ENCODE measurements around the gene MAP3K14.

The MAP3K14 gene

GRCh38 chr17:45298546-45299285 lies 18.1 kb downstream of the MAP3K14 start:
- DNase-seq: no peak

DNA sequence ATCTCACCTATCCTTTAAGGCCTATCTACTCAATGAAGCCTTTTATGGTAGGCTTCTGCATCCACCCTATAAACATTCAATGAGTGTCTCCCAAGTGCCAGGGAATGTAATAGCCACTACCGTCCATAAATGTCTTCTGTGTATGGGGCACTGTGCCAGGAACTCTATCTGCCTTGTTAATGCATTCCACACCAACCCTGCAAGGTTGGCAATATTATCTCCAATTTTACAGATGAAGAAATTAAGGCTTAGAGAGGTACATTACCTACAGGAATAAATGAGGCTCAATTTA lies 20.0 kb downstream of the MAP3K14 start:
- no peak for DNase-seq

DNA sequence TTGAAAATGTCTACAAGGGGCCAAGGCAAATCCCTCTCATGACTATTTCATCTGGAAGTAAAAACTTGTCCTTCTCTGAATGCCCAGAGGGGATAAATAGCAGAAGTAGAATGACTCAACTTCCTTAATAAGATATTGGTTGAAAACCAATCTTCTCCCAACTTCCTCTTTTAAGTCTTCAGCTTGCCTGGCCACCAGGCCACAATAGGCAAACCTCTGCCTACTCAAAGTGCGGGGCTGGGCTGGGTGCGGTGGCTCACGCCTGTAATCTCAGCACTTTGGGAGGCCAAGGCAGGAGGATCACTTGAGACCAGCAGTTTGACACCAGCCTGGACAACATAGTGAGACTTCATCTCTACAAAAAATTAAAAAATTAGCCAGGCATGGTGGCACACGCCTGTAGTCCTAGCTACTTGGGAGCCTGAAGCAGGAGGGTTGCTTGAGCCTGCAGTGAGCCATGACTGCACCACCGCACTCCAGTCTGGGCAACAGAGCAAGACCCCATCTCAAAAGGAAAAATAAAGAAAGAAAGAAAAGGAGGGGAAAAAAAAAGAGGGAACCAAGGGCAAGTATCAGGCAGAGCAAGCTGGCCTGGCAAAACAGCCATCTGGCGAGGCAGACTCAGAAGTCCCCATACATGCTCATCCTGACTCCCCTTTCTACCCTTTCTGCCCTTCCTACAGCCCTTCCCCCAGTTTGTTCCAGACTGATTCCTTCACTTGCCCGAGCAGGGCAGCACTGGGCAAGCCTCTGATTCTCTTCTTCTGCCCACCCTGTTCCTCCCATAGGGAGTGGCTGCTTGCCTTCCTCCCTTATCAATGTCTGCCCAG lies 20.6 kb downstream of the MAP3K14 start:
- DNase-seq: no peak

DNA sequence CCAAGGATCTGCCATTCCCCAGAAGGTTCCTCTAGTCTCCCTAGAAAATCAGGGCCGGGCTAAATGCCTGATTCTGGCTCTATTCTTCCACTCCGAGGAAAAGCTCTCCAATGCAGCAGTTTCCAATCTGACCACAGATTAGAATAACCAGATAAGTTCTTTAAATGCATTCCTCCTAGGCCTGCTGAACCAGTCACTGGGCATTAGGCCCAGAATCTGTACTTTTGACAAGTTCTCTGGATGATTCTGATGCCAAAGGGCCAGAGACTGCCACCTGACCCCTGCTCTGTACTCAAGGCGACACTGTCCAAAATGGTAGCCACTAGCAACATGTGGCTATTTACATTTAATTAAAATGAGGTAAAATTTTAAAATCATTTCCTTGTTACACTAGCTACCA lies 22.3 kb downstream of the MAP3K14 start:
- DNase-seq: no peak

DNA sequence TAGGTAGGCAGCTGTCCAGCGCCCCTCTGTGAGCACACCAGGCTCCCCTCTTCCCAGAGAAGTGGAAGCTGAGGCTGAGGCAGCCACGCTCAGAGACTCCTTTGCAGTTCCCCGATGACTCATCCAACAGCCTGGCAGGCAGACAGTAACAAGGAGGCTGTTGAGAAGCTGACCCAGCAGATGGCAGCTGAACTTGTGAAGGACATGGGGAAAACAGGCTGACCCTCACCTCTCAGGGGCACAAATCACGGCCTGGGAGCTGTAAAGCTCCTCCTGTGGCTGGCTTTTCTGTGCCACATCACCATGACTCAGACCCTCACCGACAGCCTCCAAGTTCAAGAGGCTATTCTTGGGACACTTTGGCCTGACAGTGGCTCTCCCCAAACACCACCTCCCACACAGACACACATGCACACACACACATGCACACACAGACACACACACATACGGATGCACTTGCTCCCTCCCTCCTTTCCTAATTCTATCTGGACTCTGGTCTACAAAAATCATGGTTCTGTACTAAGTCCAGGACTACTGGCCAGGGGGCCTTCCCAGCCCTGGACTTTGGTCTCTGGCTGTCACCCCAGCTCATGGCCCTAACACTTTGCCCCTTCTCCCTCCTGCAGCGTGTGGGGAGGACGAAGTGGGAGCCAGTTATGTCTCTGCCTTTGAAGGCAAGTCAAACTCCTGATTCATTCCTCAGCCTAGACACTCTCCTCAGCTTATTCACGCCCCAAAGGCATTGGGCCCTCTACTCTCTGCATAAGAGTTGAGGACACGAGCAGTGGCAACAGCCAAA lies 23.2 kb downstream of the MAP3K14 start:
- no peak for DNase-seq

DNA sequence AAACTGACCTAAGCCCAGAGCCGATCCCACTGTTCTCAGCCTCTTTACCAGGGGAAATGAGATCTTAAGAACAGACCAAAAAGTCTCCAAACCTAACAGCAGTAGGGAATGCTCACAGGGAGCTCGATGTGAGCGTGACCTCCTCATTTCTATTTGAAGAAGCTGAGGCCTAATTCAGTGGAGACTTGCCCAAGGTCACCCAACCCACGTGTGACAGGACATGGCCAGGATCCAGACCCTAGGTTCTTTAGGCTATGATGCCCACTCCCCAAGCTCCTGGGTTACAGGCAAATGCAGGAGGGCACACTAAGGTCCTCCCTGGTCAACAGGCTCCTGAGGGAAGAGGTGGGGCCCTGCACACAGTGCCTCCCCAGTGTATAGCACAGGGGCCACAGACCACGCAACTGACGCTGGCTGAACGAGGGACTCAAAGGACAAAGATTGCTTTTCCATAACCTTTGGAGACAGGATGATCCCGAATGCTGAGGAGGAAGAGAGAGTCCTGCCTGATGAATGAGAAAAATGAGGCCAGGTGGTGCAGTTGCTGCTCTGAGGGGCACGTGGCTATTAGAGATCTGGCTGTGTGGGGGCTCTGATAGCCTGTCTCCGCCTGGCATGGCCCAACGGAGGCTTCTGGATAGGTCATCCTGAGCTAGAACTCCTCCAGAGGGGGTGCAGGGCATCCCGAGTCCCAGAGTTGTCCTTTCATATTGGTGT lies 24.0 kb downstream of the MAP3K14 start:
- no peak for DNase-seq

DNA sequence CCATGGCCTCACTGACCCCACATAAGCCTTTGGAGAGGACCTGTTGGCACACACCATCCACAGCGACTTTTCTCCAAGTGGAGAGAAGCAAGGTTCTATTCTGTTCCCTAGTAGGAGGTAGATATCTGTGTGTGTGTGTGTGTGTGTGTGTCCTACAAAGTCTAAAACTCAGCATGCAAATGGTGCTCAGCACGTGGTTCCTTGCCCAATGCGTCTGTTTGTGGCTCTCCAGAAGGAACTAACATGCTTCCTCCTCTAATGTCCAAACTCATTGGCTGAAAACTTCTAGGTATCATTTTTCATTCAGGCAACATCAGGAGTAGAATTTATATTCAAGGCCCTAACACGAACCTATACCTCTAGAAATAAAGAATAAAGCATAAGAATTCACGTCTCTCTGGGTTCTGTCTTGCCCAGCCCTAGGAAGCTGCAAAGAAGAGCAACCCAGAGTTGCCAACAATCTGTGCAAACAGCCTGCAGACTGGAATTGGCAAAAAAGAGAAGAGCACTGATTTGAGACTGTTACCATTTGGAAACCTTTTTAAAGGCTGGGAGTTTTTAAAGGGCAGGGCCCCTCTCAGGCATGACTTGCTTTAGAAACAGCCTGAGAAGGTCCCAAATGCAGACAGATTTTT lies 25.5 kb downstream of the MAP3K14 start:
- no peak for DNase-seq

DNA sequence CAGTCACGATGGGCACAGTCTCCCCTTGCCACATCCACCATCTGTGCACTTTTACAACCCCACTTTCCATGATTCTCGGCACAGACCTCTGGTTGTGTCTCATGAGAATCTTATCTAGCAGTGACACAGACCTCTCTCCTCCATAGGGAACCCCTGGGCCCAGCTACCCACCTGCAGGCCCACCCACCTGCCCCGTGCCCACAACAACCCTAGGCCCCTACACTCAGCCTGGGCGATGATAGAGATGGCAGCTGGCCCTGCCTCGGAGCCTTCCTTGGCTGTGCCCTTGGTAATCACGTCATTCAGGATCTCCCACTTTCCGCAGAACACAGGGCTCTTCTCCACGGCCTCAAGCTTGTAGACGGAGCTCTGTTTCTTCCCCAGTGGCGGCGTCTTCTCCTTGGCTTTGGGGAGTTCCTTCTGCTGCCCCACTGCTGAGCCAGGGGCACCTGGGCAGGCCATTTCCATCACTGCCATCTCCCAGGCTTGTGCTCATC lies 26.5 kb downstream of the MAP3K14 start:
- no peak for DNase-seq

DNA sequence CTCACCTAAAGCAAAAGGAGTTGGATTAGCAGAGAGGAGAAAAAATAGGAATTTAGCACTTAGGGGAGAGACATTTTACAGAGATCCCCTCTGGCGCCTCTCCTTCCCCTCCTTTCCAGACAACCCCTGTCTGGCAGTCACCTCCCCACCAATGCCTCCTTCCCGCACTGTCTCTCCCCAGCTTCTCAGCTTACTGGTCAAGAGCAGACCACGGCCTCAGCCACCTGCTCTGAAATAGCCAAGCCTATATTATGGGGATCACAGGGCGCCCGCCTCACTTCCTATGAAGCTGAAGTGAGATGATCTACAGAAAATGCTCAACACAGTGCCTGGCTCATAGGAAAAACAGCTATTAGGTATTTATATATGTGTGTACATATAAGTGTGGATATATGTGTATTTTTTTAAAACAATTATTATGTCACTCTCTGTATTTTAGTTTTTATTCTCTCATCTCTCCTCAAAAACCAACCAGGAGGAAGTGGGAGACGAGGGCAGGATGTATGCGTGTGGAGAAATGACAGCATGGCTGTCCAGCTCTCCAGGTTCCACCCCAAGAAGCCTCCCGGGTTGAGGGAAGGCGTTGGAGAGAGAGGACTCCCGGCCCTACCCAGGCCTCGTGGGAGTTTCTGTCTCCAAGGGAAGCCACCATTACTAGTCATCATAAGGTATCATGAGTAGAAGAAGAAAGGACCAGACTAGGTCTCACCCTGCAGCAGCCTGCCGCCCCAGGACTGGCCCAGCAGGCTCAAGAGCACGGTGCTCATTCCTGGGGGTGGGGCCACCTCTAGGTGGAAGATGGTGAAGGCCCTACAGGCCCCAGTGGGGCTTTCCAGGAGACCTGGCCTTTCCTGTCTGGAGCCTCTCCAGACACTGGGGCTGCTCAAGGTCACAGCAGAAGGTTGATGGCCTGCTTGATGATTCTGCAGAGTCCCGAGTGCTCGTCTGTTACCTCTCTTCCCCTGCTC lies 27.2 kb downstream of the MAP3K14 start:
- DNase-seq: no peak

DNA sequence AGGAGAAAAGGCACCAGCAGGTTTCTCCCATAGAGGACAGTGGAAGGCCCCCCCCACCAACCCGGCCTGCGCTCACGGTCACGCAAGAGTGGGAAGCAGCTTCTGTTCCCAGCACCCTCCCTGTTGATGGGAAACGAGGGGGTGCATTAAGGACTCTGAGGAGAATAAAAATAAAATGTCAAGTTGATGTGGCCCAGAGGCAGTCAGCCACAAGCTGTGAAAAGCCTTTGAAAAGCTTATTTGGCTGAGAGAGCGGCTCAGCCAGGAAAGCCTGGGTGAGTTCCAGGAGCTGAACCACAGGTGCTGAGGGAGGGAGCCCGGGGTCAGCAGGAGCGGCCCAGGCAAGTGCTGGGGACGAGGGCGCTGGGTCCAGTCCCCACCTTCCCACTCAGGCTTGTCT lies 28.0 kb downstream of the MAP3K14 start:
- DNase-seq: no peak

- no peak for DNase-seq
These were observed 29.0 kb downstream of the MAP3K14 start for GRCh38 chr17:45287526-45288500.

DNA sequence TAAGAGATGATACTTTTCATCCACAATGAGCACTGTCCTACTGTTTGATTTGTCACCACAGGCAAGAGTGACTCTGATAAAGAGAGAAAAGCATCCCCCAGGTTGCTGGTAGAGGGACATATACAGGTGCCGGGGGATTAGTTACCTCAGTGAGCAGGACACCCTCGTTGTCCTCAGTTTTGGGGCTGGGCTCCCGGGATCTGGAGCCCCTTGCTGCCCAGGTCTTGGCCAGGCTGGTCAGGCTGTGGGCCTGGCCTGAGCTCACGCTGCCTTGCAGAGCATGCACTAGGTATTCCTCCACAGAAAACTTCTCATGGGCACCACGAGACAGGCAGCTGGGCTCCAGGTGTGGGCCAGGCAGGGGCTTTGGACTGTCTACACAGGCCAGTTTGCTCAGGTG lies 30.5 kb downstream of the MAP3K14 start:
- no peak for DNase-seq

DNA sequence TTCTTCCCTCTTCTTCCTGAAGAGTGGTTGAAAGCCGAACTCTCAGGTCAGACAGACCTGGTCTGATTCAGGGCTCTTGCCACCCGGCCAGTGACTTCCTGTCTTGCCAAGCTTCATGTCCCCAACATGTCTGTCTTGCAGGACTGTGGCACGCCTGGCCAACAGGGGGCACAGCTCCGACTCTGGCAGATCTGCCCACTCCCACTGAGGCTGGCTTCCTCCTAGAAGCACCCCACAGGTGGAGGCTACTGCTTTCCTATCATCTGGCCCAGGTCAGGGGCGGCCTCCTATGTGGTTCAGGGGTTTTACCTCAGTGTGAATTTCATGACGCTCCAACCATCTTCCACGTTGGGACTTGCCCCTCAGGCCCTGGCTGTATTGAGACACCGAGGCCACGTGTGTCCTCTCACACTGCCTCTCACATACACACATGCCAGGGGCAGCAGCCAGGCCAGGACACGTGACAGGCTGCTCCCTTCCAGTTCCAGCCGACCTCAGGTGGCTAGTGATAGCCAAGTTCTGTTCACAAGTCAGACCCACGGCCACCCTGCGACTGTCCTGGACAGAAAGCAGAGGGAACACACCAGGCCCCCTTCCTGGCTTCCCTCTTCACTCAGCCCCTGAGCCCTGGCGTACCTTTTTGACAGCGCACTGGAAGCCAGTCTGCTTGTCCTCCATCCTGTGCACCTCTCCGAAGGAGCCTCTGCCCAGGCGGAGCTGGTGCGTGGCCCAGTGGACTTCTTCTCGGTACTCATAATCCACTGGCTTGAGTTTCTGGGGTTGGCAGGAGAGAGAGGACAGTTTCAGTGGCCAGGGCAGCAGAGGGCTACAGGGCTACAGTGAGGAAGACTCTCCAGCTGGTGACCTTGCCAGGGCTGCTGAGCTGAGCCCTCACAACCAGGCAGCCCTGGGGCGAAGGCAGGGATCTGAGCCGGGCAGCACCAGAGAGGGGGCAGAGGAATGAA lies 32.4 kb downstream of the MAP3K14 start:
- peak in 1 of 5 experiments; percentile 54 for DNase-seq

DNA sequence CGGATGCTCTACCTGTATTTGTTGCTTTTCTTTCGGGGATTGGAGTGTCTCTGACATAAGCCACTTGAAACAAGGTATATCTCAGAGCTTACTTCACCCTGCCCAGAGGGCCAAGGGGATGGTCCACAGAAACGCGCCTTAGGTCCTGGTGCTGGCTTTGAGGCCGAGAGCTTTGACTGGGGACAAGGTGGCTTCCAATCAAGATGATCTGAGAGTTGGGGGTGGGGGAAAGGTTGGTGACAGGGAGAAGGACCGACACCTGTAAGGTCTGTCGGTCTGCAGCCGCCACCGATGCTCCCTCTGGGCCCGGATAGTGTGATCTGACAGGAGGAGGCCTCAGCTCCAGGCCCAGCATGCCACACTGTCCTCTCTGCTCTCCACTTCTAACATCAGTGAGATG lies 33.1 kb downstream of the MAP3K14 start:
- DNase-seq: no peak

DNA sequence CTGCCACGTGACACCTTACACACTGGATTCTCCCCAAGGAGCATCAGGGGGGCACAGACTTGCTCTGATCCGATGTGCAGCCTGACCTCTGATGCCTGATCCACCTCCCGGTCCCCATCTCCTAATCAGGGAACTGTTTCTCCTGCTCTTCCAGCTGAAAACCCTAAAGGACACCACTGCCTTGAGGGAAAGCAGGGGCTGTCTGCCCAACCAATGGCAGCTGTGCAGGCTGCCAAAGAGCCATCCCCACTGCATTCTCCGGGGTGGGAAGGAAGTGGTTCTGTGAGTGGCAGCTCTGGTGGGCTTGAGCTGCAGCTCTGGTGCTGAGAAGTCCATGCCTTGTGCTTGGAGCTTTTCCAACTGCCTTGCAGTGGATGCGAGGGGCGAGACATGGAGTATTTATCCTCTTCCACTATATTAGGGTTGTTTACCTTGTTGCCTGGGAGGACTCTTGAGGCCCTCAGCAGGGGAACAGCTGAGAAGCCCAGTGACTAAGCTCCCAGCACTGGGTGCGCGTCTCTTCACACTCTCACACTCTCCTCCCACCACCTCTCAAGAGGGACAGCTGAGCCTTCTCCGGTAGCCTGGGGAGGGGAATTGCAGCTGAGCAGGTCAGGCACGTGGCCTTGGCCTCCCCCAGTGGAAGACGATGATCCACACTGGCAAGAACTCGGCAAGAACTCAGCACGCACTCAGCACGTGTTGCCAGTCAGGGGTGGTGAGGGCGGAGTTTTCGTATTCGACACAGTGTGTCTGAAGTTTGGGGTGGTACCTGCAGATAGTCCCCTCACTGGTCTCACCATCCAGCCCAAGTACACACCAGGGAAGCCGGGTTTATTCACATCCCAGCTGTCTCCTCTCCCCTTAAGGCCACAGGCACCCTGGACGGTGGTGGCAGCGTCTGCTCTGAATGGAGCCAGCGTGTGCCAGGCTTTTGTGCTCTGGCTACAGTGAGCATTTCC lies 33.9 kb downstream of the MAP3K14 start:
- no peak for DNase-seq

GRCh38 chr17:45279898-45280297 lies 36.9 kb downstream of the MAP3K14 start:
- DNase-seq: no peak

- DNase-seq: no peak
These were observed 38.8 kb downstream of the MAP3K14 start for GRCh38 chr17:45277992-45278391.

All from T-helper 2 cell (primary cell).